HEK293 (cell line): ENCODE measurements around the gene CCDC85B.
A peak's percentile ranks its signal among the peaks of the same experiment; 100 is the strongest.

Experiments used
- CTCF ChIA-PET: fragments of 350-600 bp; formaldehyde crosslinking; extraction: SDS; loops from one replicate; lab custom pipeline; 2021; ENCODE audit warnings: antibody characterized with exemption; lab: Yijun Ruan, JAX
- POLR2A ChIA-PET: fragments of 300-600 bp; formaldehyde crosslinking; extraction: SDS; loops from one replicate; lab custom pipeline; 2020; ENCODE audit warnings: antibody characterized with exemption, inconsistent platforms; lab: Yijun Ruan, JAX
- H3K27ac ChIP-seq: fragments of 200-500 bp; sonication (Bioruptor generic); 2 replicates; pipeline ENCODE4 v1.5.1; 2014; ENCODE audit warnings: low read depth, low read length, control low read depth, inconsistent platforms; ENCODE audit errors: extremely low read depth
- H3K36me3 ChIP-seq, 2 experiments: fragments of 200-500 bp in 1 of 2; sonication (Bioruptor generic) in 1 of 2; 1 replicate in 1 of 2; 2 replicates in 1 of 2; pipeline ENCODE4 v1.5.1; 2014 to 2017; ENCODE audit warnings: inconsistent platforms in 2 of 2, low read length in 2 of 2; ENCODE audit not compliant: control insufficient read depth in 2 of 2, insufficient read depth in 1 of 2
- H3K4me1 ChIP-seq: fragments of 200-500 bp; sonication (Bioruptor generic); 2 replicates; pipeline ENCODE4 v1.5.1; 2014; ENCODE audit warnings: mild to moderate bottlenecking, low read length, inconsistent platforms; ENCODE audit not compliant: control insufficient read depth, insufficient read depth
- H3K4me3 ChIP-seq: 2 replicates; pipeline ENCODE4 v1.5.1; 2011; ENCODE audit warnings: low read depth, mild to moderate bottlenecking, control low read depth, low read length, moderate library complexity
- H3K9me3 ChIP-seq: fragments of 200-500 bp; sonication (Bioruptor generic); 2 replicates; pipeline ENCODE4 v1.5.1; 2014; ENCODE audit warnings: low read depth, low read length, inconsistent platforms; ENCODE audit not compliant: control insufficient read depth, insufficient read depth
- BCL11B ChIP-seq: fragments of 450-650 bp; formaldehyde crosslinking; IDR thresholded peaks from 2 replicates; pipeline ENCODE4 v1.5.1; 2016; ENCODE audit warnings: low read depth, missing biosample characterization, missing genetic modification characterization
- GLI2 ChIP-seq: fragments of 450-650 bp; formaldehyde crosslinking; IDR thresholded peaks from 2 replicates; pipeline ENCODE4; 2017; ENCODE audit warnings: missing biosample characterization, missing genetic modification characterization, low read depth, borderline replicate concordance
- KLF16 ChIP-seq: fragments of 450-650 bp; formaldehyde crosslinking; IDR thresholded peaks from 2 replicates; pipeline ENCODE4 v1.5.1; 2017; ENCODE audit warnings: missing biosample characterization, missing genetic modification characterization
- KLF7 ChIP-seq: fragments of 450-650 bp; formaldehyde crosslinking; IDR thresholded peaks from 2 replicates; pipeline ENCODE4 v1.5.1; 2016; ENCODE audit warnings: missing biosample characterization, missing genetic modification characterization, borderline replicate concordance
- KLF8 ChIP-seq: fragments of 450-650 bp; formaldehyde crosslinking; IDR thresholded peaks from 2 replicates; pipeline ENCODE4 v1.5.1; 2016; ENCODE audit warnings: missing biosample characterization, missing genetic modification characterization
- MZF1 ChIP-seq: fragments of 450-650 bp; formaldehyde crosslinking; IDR thresholded peaks from 2 replicates; pipeline ENCODE4 v1.5.1; 2017; ENCODE audit warnings: missing biosample characterization, missing genetic modification characterization, borderline replicate concordance
- SCRT2 ChIP-seq: fragments of 450-650 bp; formaldehyde crosslinking; IDR thresholded peaks from 2 replicates; pipeline ENCODE4 v1.5.1; 2016; ENCODE audit warnings: missing biosample characterization, missing genetic modification characterization
- WT1 ChIP-seq: fragments of 450-650 bp; formaldehyde crosslinking; IDR thresholded peaks from 2 replicates; pipeline ENCODE4 v1.5.1; 2016; ENCODE audit warnings: missing biosample characterization, missing genetic modification characterization
- YY1 ChIP-seq: fragments of 450-650 bp; formaldehyde crosslinking; IDR thresholded peaks from 2 replicates; pipeline ENCODE4 v1.5.1; 2018; ENCODE audit warnings: missing biosample characterization, missing genetic modification characterization
- ZFP3 ChIP-seq: fragments of 450-650 bp; formaldehyde crosslinking; IDR thresholded peaks from 2 replicates; pipeline ENCODE4 v1.5.1; 2016; ENCODE audit warnings: low read depth, missing biosample characterization, missing genetic modification characterization
- ZIC2 ChIP-seq: fragments of 450-650 bp; formaldehyde crosslinking; IDR thresholded peaks from 2 replicates; pipeline ENCODE4 v1.5.1; 2016; ENCODE audit warnings: missing biosample characterization, missing genetic modification characterization
- ZNF155 ChIP-seq: fragments of 450-650 bp; formaldehyde crosslinking; IDR thresholded peaks from 2 replicates; pipeline ENCODE4 v1.5.1; 2016; ENCODE audit warnings: missing biosample characterization, missing genetic modification characterization
- ZNF324 ChIP-seq: fragments of 450-650 bp; formaldehyde crosslinking; IDR thresholded peaks from 2 replicates; pipeline ENCODE4 v1.5.1; 2016; ENCODE audit warnings: missing biosample characterization, missing genetic modification characterization
- ZNF335 ChIP-seq: fragments of 450-650 bp; formaldehyde crosslinking; conservative IDR thresholded peaks from 2 replicates; pipeline ENCODE4 v1.5.1; 2016; ENCODE audit warnings: missing biosample characterization, missing genetic modification characterization
- ZNF341 ChIP-seq: fragments of 450-650 bp; formaldehyde crosslinking; IDR thresholded peaks from 2 replicates; pipeline ENCODE4; 2016; ENCODE audit warnings: low read depth, missing biosample characterization, missing genetic modification characterization
- ZNF394 ChIP-seq: fragments of 450-650 bp; formaldehyde crosslinking; IDR thresholded peaks from 2 replicates; pipeline ENCODE4 v1.5.1; 2016; ENCODE audit warnings: missing biosample characterization, missing genetic modification characterization, mild to moderate bottlenecking, moderate library complexity, borderline replicate concordance
- ZNF48 ChIP-seq: fragments of 450-650 bp; formaldehyde crosslinking; IDR thresholded peaks from 2 replicates; pipeline ENCODE4 v1.5.1; 2016; ENCODE audit warnings: missing biosample characterization, missing genetic modification characterization
- ZNF514 ChIP-seq: fragments of 450-650 bp; formaldehyde crosslinking; IDR thresholded peaks from 2 replicates; pipeline ENCODE4 v1.5.1; 2016; ENCODE audit warnings: missing biosample characterization, missing genetic modification characterization
- ZNF560 ChIP-seq: fragments of 450-650 bp; formaldehyde crosslinking; IDR thresholded peaks from 2 replicates; pipeline ENCODE4 v1.5.1; 2017; ENCODE audit warnings: missing biosample characterization, missing genetic modification characterization, borderline replicate concordance
- ZNF600 ChIP-seq: fragments of 450-650 bp; formaldehyde crosslinking; IDR thresholded peaks from 2 replicates; pipeline ENCODE4 v1.5.1; 2016; ENCODE audit warnings: missing biosample characterization, missing genetic modification characterization
- ZNF629 ChIP-seq: fragments of 450-650 bp; formaldehyde crosslinking; IDR thresholded peaks from 2 replicates; pipeline ENCODE4 v1.5.1; 2017; ENCODE audit warnings: missing biosample characterization, missing genetic modification characterization
- ZNF76 ChIP-seq: fragments of 450-650 bp; formaldehyde crosslinking; IDR thresholded peaks from 2 replicates; pipeline ENCODE4; 2016; ENCODE audit warnings: low read depth, missing biosample characterization, missing genetic modification characterization, borderline replicate concordance
- ZNF776 ChIP-seq: fragments of 450-650 bp; formaldehyde crosslinking; IDR thresholded peaks from 2 replicates; pipeline ENCODE4 v1.5.0; 2017; ENCODE audit warnings: missing biosample characterization, missing genetic modification characterization, borderline replicate concordance
- ZNF843 ChIP-seq: fragments of 450-650 bp; formaldehyde crosslinking; IDR thresholded peaks from 2 replicates; pipeline ENCODE4 v1.5.1; 2016; ENCODE audit warnings: missing biosample characterization, missing genetic modification characterization
- TF ChIP-seq, protein P1 (sequence below): fragments of 450-650 bp; formaldehyde crosslinking; IDR thresholded peaks from 2 replicates; pipeline ENCODE4 v1.5.1; 2017; ENCODE audit warnings: missing biosample characterization, missing genetic modification characterization
- TF ChIP-seq, protein P2 (sequence below): fragments of 450-650 bp; formaldehyde crosslinking; IDR thresholded peaks from 2 replicates; pipeline ENCODE4 v1.5.1; 2016; ENCODE audit warnings: missing biosample characterization, missing genetic modification characterization
- TF ChIP-seq, protein P3 (sequence below): fragments of 450-650 bp; formaldehyde crosslinking; IDR thresholded peaks from 2 replicates; pipeline ENCODE4 v1.5.1; 2016; ENCODE audit warnings: missing biosample characterization, missing genetic modification characterization
- TF ChIP-seq, protein P4 (sequence below): fragments of 450-650 bp; formaldehyde crosslinking; IDR thresholded peaks from 2 replicates; pipeline ENCODE4 v1.5.1; 2016; ENCODE audit warnings: missing biosample characterization, missing genetic modification characterization

CCDC85B gene

DNA sequence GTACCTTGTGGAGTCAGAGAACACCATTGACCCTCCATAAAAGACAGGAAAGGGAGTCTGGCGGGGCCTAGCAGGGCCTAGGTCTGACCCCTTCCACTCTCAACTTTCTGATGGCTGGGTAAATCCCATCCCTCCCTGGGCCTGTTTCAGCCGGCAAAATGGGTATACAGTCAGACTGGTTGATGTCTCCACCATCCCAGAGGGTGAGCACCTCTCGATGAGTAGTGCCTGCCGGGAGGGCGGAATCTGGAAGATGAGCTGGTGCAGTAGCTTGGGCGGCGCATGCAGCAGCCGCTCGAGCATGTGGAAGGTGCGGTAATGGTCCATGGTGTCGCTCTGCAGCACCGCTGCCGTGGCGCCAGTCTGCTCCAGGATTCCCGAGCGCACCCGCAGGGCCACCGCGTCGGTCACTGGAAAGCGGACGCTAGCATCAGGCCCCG is 2.7 kb upstream of the CCDC85B start:
- peak overlapping the region; percentile 1; the same call in 1 of the 2 replicates for H3K27ac ChIP-seq
- H3K9me3 ChIP-seq: no peaks in the 10 kb centered on the region
- ChIA-PET POLR2A (interaction anchor here (0.6 to 6.1 kb wide), 41 partner anchors 8 to 1550 kb away, joined by 3 to 121 read pairs (median 5); partner anchors contain the start of genes BANF1, C11orf68, CFL1 and CTSW), CTCF (interaction anchor here (0.6 to 9.5 kb wide), 40 partner anchors 8 to 250 kb away, joined by 3 to 189 read pairs (median 4); partner anchors contain the start of genes CATSPER1, CFL1, CTSW and FOSL1)
- peaks cover 0 to 44% of the 10 kb centered on the region in 2 experiments; a peak in 2 of 3 replicates for H3K36me3 ChIP-seq
- TF ChIP-seq ZNF560 (tag by site-specific recombination): no peak
- no peak for TF ChIP-seq GLI2 (tag by site-specific recombination)
- TF ChIP-seq, protein P1, sequence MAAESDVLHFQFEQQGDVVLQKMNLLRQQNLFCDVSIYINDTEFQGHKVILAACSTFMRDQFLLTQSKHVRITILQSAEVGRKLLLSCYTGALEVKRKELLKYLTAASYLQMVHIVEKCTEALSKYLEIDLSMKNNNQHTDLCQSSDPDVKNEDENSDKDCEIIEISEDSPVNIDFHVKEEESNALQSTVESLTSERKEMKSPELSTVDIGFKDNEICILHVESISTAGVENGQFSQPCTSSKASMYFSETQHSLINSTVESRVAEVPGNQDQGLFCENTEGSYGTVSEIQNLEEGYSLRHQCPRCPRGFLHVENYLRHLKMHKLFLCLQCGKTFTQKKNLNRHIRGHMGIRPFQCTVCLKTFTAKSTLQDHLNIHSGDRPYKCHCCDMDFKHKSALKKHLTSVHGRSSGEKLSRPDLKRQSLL (tag by site-specific recombination): 0 out of 2 replicates have a peak, but pooled peaks have one; percentile 11
- 0 out of 2 replicates have a peak, but pooled peaks have one; percentile 42 for TF ChIP-seq ZNF600
- TF ChIP-seq, protein P2, sequence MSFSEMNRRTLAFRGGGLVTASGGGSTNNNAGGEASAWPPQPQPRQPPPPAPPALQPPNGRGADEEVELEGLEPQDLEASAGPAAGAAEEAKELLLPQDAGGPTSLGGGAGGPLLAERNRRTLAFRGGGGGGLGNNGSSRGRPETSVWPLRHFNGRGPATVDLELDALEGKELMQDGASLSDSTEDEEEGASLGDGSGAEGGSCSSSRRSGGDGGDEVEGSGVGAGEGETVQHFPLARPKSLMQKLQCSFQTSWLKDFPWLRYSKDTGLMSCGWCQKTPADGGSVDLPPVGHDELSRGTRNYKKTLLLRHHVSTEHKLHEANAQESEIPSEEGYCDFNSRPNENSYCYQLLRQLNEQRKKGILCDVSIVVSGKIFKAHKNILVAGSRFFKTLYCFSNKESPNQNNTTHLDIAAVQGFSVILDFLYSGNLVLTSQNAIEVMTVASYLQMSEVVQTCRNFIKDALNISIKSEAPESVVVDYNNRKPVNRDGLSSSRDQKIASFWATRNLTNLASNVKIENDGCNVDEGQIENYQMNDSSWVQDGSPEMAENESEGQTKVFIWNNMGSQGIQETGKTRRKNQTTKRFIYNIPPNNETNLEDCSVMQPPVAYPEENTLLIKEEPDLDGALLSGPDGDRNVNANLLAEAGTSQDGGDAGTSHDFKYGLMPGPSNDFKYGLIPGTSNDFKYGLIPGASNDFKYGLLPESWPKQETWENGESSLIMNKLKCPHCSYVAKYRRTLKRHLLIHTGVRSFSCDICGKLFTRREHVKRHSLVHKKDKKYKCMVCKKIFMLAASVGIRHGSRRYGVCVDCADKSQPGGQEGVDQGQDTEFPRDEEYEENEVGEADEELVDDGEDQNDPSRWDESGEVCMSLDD: no peak
- TF ChIP-seq YY1 (tag by site-specific recombination): no peak
- TF ChIP-seq, protein P3, sequence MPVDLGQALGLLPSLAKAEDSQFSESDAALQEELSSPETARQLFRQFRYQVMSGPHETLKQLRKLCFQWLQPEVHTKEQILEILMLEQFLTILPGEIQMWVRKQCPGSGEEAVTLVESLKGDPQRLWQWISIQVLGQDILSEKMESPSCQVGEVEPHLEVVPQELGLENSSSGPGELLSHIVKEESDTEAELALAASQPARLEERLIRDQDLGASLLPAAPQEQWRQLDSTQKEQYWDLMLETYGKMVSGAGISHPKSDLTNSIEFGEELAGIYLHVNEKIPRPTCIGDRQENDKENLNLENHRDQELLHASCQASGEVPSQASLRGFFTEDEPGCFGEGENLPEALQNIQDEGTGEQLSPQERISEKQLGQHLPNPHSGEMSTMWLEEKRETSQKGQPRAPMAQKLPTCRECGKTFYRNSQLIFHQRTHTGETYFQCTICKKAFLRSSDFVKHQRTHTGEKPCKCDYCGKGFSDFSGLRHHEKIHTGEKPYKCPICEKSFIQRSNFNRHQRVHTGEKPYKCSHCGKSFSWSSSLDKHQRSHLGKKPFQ: no peak
- TF ChIP-seq ZNF394 (tag by site-specific recombination): no peak
- TF ChIP-seq ZNF155 (tag by site-specific recombination): no peak
- no peak for TF ChIP-seq WT1 (tag by site-specific recombination)
- no peak for TF ChIP-seq ZNF324
- no peak for TF ChIP-seq KLF7 (tag by site-specific recombination)
- TF ChIP-seq, protein P4, sequence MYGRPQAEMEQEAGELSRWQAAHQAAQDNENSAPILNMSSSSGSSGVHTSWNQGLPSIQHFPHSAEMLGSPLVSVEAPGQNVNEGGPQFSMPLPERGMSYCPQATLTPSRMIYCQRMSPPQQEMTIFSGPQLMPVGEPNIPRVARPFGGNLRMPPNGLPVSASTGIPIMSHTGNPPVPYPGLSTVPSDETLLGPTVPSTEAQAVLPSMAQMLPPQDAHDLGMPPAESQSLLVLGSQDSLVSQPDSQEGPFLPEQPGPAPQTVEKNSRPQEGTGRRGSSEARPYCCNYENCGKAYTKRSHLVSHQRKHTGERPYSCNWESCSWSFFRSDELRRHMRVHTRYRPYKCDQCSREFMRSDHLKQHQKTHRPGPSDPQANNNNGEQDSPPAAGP (tag by site-specific recombination): no peak
- TF ChIP-seq, all 188 proteins: peak for 2
- H3K4me3 ChIP-seq: peak overlapping the region; percentile 87
- no peaks in the 10 kb centered on the region for H3K4me1 ChIP-seq

DNA sequence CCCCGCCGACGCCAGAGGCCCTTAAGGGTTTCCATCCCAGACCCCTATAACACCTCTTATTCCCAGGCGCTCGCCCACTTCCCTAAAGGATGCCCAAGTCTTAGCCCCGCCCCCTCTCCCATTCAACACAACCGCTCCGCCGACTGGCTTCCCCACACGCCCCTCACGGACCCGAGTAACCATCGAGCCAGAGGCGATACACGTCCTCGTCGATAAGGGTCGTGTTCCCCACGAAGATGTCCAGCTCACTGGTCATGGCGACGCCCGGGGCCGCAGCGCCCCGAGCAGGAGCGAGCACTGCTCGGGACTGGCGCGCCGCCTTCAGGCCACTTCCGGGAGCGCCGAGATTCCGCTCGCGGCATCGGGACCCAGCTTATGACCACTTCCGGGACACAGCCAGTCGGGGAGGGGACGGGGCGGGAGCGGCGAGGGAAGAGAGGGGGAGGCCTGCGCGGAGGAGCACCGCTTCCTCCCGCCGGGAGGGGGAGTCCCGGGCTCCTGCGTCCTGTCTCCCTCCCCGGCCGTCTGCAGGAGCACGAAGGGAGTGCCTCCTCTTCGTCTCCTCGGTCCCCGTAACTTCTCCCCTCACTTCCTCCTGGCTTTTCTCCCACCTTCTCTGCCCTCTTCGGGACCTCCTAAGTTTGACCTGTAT is 2.2 kb upstream of the CCDC85B start, which contains the start of gene FIBP:
TSS of gene FIBP (minus strand) at position 309 of the 652 bp plus-strand sequence. CDS start at position 256, 53 bp downstream.
- CTCF ChIA-PET: interaction anchor here (0.6 to 9.5 kb wide), 39 partner anchors 9 to 1129 kb away, joined by 3 to 189 read pairs (median 4); partner anchors contain the start of genes CATSPER1, CFL1, CTSW and FOSL1
- H3K4me3 ChIP-seq: peak within 1 kb of the TSS; percentile 87
- POLR2A ChIA-PET: interaction anchor here (0.6 to 6.1 kb wide), 49 partner anchors 9 to 1550 kb away, joined by 3 to 121 read pairs (median 4); partner anchors contain the start of genes BANF1, C11orf68, CFL1 and CTSW
- peak within 1 kb of the TSS; percentile 56; the same call in 1 of the 2 replicates for H3K27ac ChIP-seq
- no peaks in the 10 kb centered on the region for H3K9me3 ChIP-seq
- no peaks in the 10 kb centered on the region for H3K4me1 ChIP-seq
- peaks cover 0 to 38% of the 10 kb centered on the region in 2 experiments; a peak in 2 of 3 replicates for H3K36me3 ChIP-seq
- TF ChIP-seq ZFP3 (tag by site-specific recombination) (no peak), SCRT2 (tag by site-specific recombination) (no peak), KLF16 (peak; percentile 49; the same call in 1 of the 2 replicates), ZNF776 (tag by site-specific recombination) (no peak), ZNF629 (peak; percentile 95), BCL11B (tag by site-specific recombination) (0 out of 2 replicates have a peak, but pooled peaks have one; percentile 45), ZNF600 (no peak), ZNF335 (tag by site-specific recombination) (peak; percentile 97), ZNF514 (tag by site-specific recombination) (no peak), MZF1 (tag by site-specific recombination) (no peak), ZIC2 (tag by site-specific recombination) (no peak), ZNF76 (tag by site-specific recombination) (peak; percentile 45; the same call in 1 of the 2 replicates), ZNF843 (tag by site-specific recombination) (peak; percentile 57; the same call in 1 of the 2 replicates), ZNF48 (tag by site-specific recombination) (no peak), ZNF341 (tag by site-specific recombination) (peak; percentile 77), KLF8 (tag by site-specific recombination) (peak; percentile 43)
